H1 (cell line): ENCODE data around the gene ARHGAP32. TPM values are rescaled to one million over a fixed set of nuclear protein-coding genes. Genes with fewer than 3 reads are reported as not detected.

ENCODE experiments used
- CTCF ChIA-PET: fragments of 300-600 bp; sonication (Branson Sonifier 250); formaldehyde crosslinking; loops from one replicate; lab custom pipeline; 2021; ENCODE audit not compliant: partially characterized antibody; lab: Charles Lee
- POLR2A ChIA-PET: fragments of 300-600 bp; sonication (Branson Sonifier 250); formaldehyde crosslinking; loops from one replicate; lab custom pipeline; 2021; ENCODE audit warnings: inconsistent platforms; ENCODE audit not compliant: partially characterized antibody; lab: Charles Lee
- DNase-seq, 2 experiments: peaks; one replicate each; pipeline versions ENCODE4 v3.0.0 to v3.0.0-alpha.2; 2010 to 2022; ENCODE audit warnings: low spot score in 2 of 2, low read depth in 1 of 2, mixed read lengths in 1 of 2
- FAIRE-seq: peaks from 2 replicates; lab custom pipeline; 2011; peaks lifted over from hg19 to GRCh38; lab: Jason Lieb, UNC
- H2AFZ ChIP-seq: 2 replicates; pipeline ENCODE4 v1.8.1; 2012; ENCODE audit warnings: low read length, inconsistent platforms
- H2AK5ac ChIP-seq: 2 replicates; pipeline ENCODE4 v1.6.1; 2013; ENCODE audit warnings: low read depth, low read length
- H2BK120ac ChIP-seq: replicated peaks from 2 replicates; pipeline ENCODE3; 2013; ENCODE audit warnings: low read depth, low read length, inconsistent platforms
- H2BK12ac ChIP-seq: 2 replicates; pipeline ENCODE4 v1.6.1; 2013; ENCODE audit warnings: low read depth, low read length
- H2BK15ac ChIP-seq: 2 replicates; pipeline ENCODE4 v1.6.1; 2013; ENCODE audit warnings: low read length
- H2BK20ac ChIP-seq: 2 replicates; pipeline ENCODE4 v1.6.1; 2013; ENCODE audit warnings: low read length
- H2BK5ac ChIP-seq: 2 replicates; pipeline ENCODE4 v1.6.1; 2013; ENCODE audit warnings: low read depth, low read length
- H3K14ac ChIP-seq: 2 replicates; pipeline ENCODE4 v1.6.1; 2013; ENCODE audit warnings: inconsistent platforms; ENCODE audit not compliant: insufficient read length
- H3K18ac ChIP-seq: 2 replicates; pipeline ENCODE4 v1.6.1; 2013; ENCODE audit warnings: low read length; ENCODE audit errors: extremely low read depth
- H3K23ac ChIP-seq: 2 replicates; pipeline ENCODE4 v1.6.1; 2013; ENCODE audit warnings: inconsistent platforms; ENCODE audit not compliant: insufficient read length
- H3K23me2 ChIP-seq: 2 replicates; pipeline ENCODE4 v1.6.1; 2013; ENCODE audit warnings: low read depth, low read length
- H3K27ac ChIP-seq: 2 replicates; pipeline ENCODE4 v1.6.1; 2011; ENCODE audit warnings: low read depth, low read length, inconsistent platforms
- H3K27me3 ChIP-seq, 4 experiments: replicated peaks in 1 of 4; 1 replicate in 1 of 4; 2 replicates in 3 of 4; pipeline versions ENCODE4 v1.6.1 to v1.8.1; 2011 to 2013; ENCODE audit warnings: low read length in 3 of 4, mild to moderate bottlenecking in 3 of 4, inconsistent platforms in 2 of 4, mixed read lengths in 2 of 4, moderate library complexity in 1 of 4; ENCODE audit not compliant: control insufficient read depth in 3 of 4, insufficient read depth in 3 of 4; ENCODE audit errors: extremely low read depth in 1 of 4
- H3K36me3 ChIP-seq, 4 experiments: 2 replicates each; pipeline versions ENCODE4 v1.6.1 to v1.8.1; 2011 to 2013; ENCODE audit warnings: mild to moderate bottlenecking in 4 of 4, low read length in 3 of 4, moderate library complexity in 2 of 4, control low read depth in 1 of 4, inconsistent platforms in 1 of 4; ENCODE audit not compliant: insufficient read depth in 4 of 4, control insufficient read depth in 2 of 4
- H3K4ac ChIP-seq: replicated peaks from 2 replicates; pipeline ENCODE3; 2013; ENCODE audit warnings: low read length, low read depth, mixed read lengths, inconsistent platforms; ENCODE audit not compliant: insufficient read length
- H3K4me1 ChIP-seq, 4 experiments: replicated peaks in 1 of 4; 1 replicate in 1 of 4; 2 replicates in 3 of 4; pipeline versions ENCODE4 v1.6.1 to v1.8.1; 2011 to 2013; ENCODE audit warnings: low read length in 3 of 4, inconsistent platforms in 2 of 4, mixed read lengths in 1 of 4; ENCODE audit not compliant: insufficient read depth in 4 of 4, control insufficient read depth in 3 of 4
- H3K4me2 ChIP-seq, 2 experiments: 2 replicates each; pipeline versions ENCODE4 v1.6.1 to v1.8.1; 2011 to 2013; ENCODE audit warnings: low read depth in 2 of 2, low read length in 2 of 2, control low read depth in 1 of 2, inconsistent platforms in 1 of 2, mild to moderate bottlenecking in 1 of 2; ENCODE audit not compliant: insufficient read depth in 1 of 2
- H3K4me3 ChIP-seq, 4 experiments: fragments of 200-600, 300-600 bp in 1 of 4; sonication (generic), shearing (Covaris generic), sonication (Bioruptor Twin) in 1 of 4; 2 replicates each; pipeline versions ENCODE4 v1.5.1 to v1.8.1; 2011 to 2016; ENCODE audit warnings: low read length in 4 of 4, low read depth in 3 of 4, control low read depth in 2 of 4, inconsistent platforms in 2 of 4, mild to moderate bottlenecking in 2 of 4, mixed read lengths in 1 of 4, moderate library complexity in 1 of 4; ENCODE audit not compliant: insufficient read depth in 2 of 4; ENCODE audit errors: extremely low read depth in 1 of 4
- H3K56ac ChIP-seq: replicated peaks from 2 replicates; pipeline ENCODE3; 2013; ENCODE audit warnings: low read depth, mild to moderate bottlenecking, mixed read lengths, low read length, inconsistent platforms; ENCODE audit not compliant: insufficient read length
- H3K79me1 ChIP-seq: 2 replicates; pipeline ENCODE4 v1.6.1; 2013; ENCODE audit warnings: low read depth, low read length, control low read depth
- H3K79me2 ChIP-seq, 2 experiments: 2 replicates each; pipeline versions ENCODE4 v1.6.1 to v1.8.1; 2012 to 2013; ENCODE audit warnings: low read length in 2 of 2, mild to moderate bottlenecking in 2 of 2, inconsistent platforms in 1 of 2; ENCODE audit not compliant: insufficient read depth in 2 of 2, control insufficient read depth in 1 of 2
- H3K9ac ChIP-seq, 4 experiments: replicated peaks in 1 of 4; 1 replicate in 1 of 4; 2 replicates in 3 of 4; pipeline versions ENCODE4 v1.6.1 to v1.8.1; 2011 to 2013; ENCODE audit warnings: low read depth in 3 of 4, low read length in 3 of 4, control low read depth in 2 of 4, mild to moderate bottlenecking in 2 of 4, moderate library complexity in 2 of 4, inconsistent platforms in 1 of 4; ENCODE audit errors: extremely low read depth in 1 of 4
- H3K9me3 ChIP-seq, 2 experiments: 2 replicates each; pipeline versions ENCODE4 v1.6.1 to v1.8.1; 2012 to 2013; ENCODE audit warnings: mild to moderate bottlenecking in 2 of 2, moderate library complexity in 2 of 2, control low read depth in 1 of 2, inconsistent platforms in 1 of 2, low read depth in 1 of 2, low read length in 1 of 2, mixed read lengths in 1 of 2; ENCODE audit not compliant: insufficient read depth in 2 of 2
- H4K20me1 ChIP-seq, 2 experiments: replicated peaks in 1 of 2; 2 replicates each; pipeline versions ENCODE3 to v1.8.1; 2011 to 2013; ENCODE audit warnings: inconsistent platforms in 2 of 2, low read length in 2 of 2, mild to moderate bottlenecking in 1 of 2; ENCODE audit not compliant: insufficient read depth in 2 of 2, control insufficient read depth in 1 of 2
- H4K5ac ChIP-seq: 2 replicates; pipeline ENCODE4 v1.6.1; 2013; ENCODE audit warnings: low read length, low read depth, mixed read lengths, inconsistent platforms; ENCODE audit not compliant: insufficient read length
- H4K8ac ChIP-seq: 2 replicates; pipeline ENCODE4 v1.8.0; 2013; ENCODE audit warnings: mild to moderate bottlenecking, moderate library complexity, low read length, inconsistent platforms; ENCODE audit not compliant: insufficient read depth; ENCODE audit errors: extremely low read depth
- H4K91ac ChIP-seq: replicated peaks from 2 replicates; pipeline ENCODE3; 2013; ENCODE audit warnings: low read length, mixed read lengths, inconsistent platforms; ENCODE audit not compliant: insufficient read length
- WGBS, 2 experiments: shearing (Covaris generic) in 1 of 2; methylation state at CpG; one replicate each; pipeline versions ENCODE4 v1.1.6 to v1.1.7; 2013 to 2015; ENCODE audit warnings: low lambda C conversion rate in 2 of 2, mixed read lengths in 2 of 2, inconsistent platforms in 1 of 2, low coverage in 1 of 2, missing lambda C conversion rate in 1 of 2; ENCODE audit not compliant: insufficient replicate concordance in 2 of 2, insufficient coverage in 1 of 2, insufficient read length in 1 of 2; ENCODE audit errors: extremely low coverage in 1 of 2, missing lambda C conversion rate in 1 of 2; 5-methylcytosine and 5-hydroxymethylcytosine counted together
- polyA plus RNA-seq, 7 experiments: library from polyadenylated mRNA; depleted of rRNA in 3 of 7; stranded (reverse) in 5 of 7; unstranded in 2 of 7; fragments of >200 nt in 5 of 7; fragments of 200-250 nt in 2 of 7; gene quantifications; 1 replicate in 5 of 7; 2 replicates in 1 of 7; 4 replicates in 1 of 7; pipeline versions ENCODE4 v1.2.1 to v1.2.3, GENCODE V29; 2011 to 2013; ENCODE audit warnings: missing spikeins in 2 of 7, mixed read lengths in 2 of 7
- total RNA-seq: library from RNA; stranded (reverse); fragmentation: NEBNext Ultra II Directional; extraction: Animal tissue kit (Norgen Biotek cat#: 25700); gene quantifications from 2 replicates; pipeline ENCODE4 v1.2.1, GENCODE V29; 2021

ARHGAP32 gene
- total and polyA plus RNA-seq, 2 of the 8 experiments (the other 6 are each of a cell fraction or from before 2014, with no cell fraction given), result 13.7 to 30.0 TPM

- CTCF ChIA-PET, result no interaction called here
- no peak for DNase-seq
These were observed 102.1 kb downstream of the ARHGAP32 start for GRCh38 chr11:129090056-129090455.

More at GRCh38 chr11:129090056-129090455, 102.1 kb downstream of the ARHGAP32 start:
- Histone ChIP-seq H2BK120ac (no peak overlapping the region), H3K56ac (no peak overlapping the region), H3K4ac (no peak overlapping the region), H3K4me3 (no peak overlapping the region), H2BK15ac (no peak overlapping the region), H3K79me2 (no peaks in the 10 kb centered on the region), H3K18ac (no peak overlapping the region), H4K20me1 (peaks cover 0 to under 1% of the 10 kb centered on the region in 2 experiments), H3K4me1 (no peaks in the 10 kb centered on the region), H3K27ac (no peak overlapping the region), H3K23ac (no peak overlapping the region), H4K8ac (no peak overlapping the region), H3K23me2 (no peaks in the 10 kb centered on the region), H3K14ac (no peak overlapping the region), H3K9me3 (no peaks in the 10 kb centered on the region), H3K4me2 (no peak overlapping the region), H2AK5ac (no peak overlapping the region), H2BK12ac (no peak overlapping the region), H3K27me3 (no peaks in the 10 kb centered on the region), H3K9ac (no peak overlapping the region), H3K36me3 (no peaks in the 10 kb centered on the region), H4K5ac (no peak overlapping the region), H2BK5ac (no peak overlapping the region), H2AFZ (no peak overlapping the region), H2BK20ac (no peak overlapping the region), H4K91ac (no peak overlapping the region), H3K79me1 (no peaks in the 10 kb centered on the region; the same call in 1 of the 2 replicates)
- WGBS, 2 experiments, result 83% methylated on average over 1 of the region's 1 CpG; no CpG with 5 or more reads in 1 of the 2 experiments
- no peak for FAIRE-seq
- POLR2A ChIA-PET, result no interaction called here
